T-cell (primary cell): ENCODE results near the gene NKAIN2. TPM values are rescaled to one million over a fixed set of nuclear protein-coding genes. Genes with fewer than 3 reads are reported as not detected.

Experiments
- ATAC-seq, 4 experiments: fragments of 200-7000 bp in 3 of 4; fragments of 150-1000 bp in 1 of 4; cut with Tn5 transposase; replicated peaks in 1 of 4; 1 replicate in 3 of 4; 2 replicates in 1 of 4; pipeline ENCODE4 v1.10.0; 2021; ENCODE audit warnings: moderate library complexity in 3 of 4, mild to moderate bottlenecking in 2 of 4, moderate number of reproducible peaks in 1 of 4
- CTCF ChIA-PET, 2 donors: fragments of 300-600 bp; sonication (Branson Sonifier 250); formaldehyde crosslinking; loops; one replicate each; lab custom pipeline; 2022; ENCODE audit warnings: antibody characterized with exemption in 2 of 2; lab: Charles Lee
- POLR2A ChIA-PET, 2 donors: fragments of 300-600 bp; sonication (Branson Sonifier 250); formaldehyde crosslinking; loops; one replicate each; lab custom pipeline; 2022; ENCODE audit warnings: antibody characterized with exemption in 2 of 2; lab: Charles Lee
- DNase-seq, 35 experiments: peaks; one replicate each; pipeline versions ENCODE4 v3.0.0 to v3.0.0-alpha.2; 2013 to 2023
- H3K27ac ChIP-seq: one replicate; pipeline ENCODE4 v1.5.1; 2013; ENCODE audit warnings: low read length
- H3K27me3 ChIP-seq, 2 experiments: replicated peaks in 1 of 2; 1 replicate in 1 of 2; 2 replicates in 1 of 2; pipeline versions ENCODE4 v1.6.1 to v1.7.0; 2013; ENCODE audit warnings: low read length in 1 of 2, mixed read lengths in 1 of 2; ENCODE audit not compliant: control insufficient read depth in 2 of 2, insufficient read depth in 2 of 2; ENCODE audit errors: extremely low read depth in 1 of 2
- H3K36me3 ChIP-seq, 2 donors: 1 replicate in 1 of 2; 2 replicates in 1 of 2; pipeline versions ENCODE4 v1.6.1 to v1.7.0; 2013; ENCODE audit warnings: low read length in 1 of 2; ENCODE audit not compliant: control insufficient read depth in 2 of 2, insufficient read depth in 1 of 2; ENCODE audit errors: extremely low read depth in 1 of 2
- H3K4me1 ChIP-seq, 2 experiments: 1 replicate in 1 of 2; 2 replicates in 1 of 2; pipeline versions ENCODE4 v1.6.1 to v1.7.0; 2013; ENCODE audit warnings: low read length in 2 of 2, mixed read lengths in 1 of 2; ENCODE audit not compliant: insufficient read depth in 2 of 2, control insufficient read depth in 1 of 2; ENCODE audit errors: extremely low read depth in 1 of 2
- H3K4me3 ChIP-seq, 2 donors: 1 replicate in 1 of 2; 2 replicates in 1 of 2; pipeline versions ENCODE4 v1.5.1 to v1.7.0; 2013; ENCODE audit warnings: mild to moderate bottlenecking in 2 of 2, low read length in 1 of 2, moderate library complexity in 1 of 2; ENCODE audit not compliant: control insufficient read depth in 1 of 2; ENCODE audit errors: extremely low read depth in 1 of 2
- H3K9me3 ChIP-seq: 2 replicates; pipeline ENCODE4 v1.7.0; 2013
- H3K27ac Mint-ChIP-seq, 2 donors: one replicate each; pipeline ENCODE4 v1.8.0; 2020 to 2021; ENCODE audit warnings: mild to moderate bottlenecking in 2 of 2, mixed read lengths in 2 of 2
- H3K27me3 Mint-ChIP-seq, 2 donors: one replicate each; pipeline ENCODE4 v1.8.0; 2021 to 2022; ENCODE audit warnings: mixed read lengths in 2 of 2
- H3K36me3 Mint-ChIP-seq: one replicate; pipeline ENCODE4 v1.8.0; 2021; ENCODE audit warnings: mixed read lengths
- H3K4me1 Mint-ChIP-seq, 3 donors: one replicate each; pipeline ENCODE4 v1.8.0; 2020 to 2022; ENCODE audit warnings: mixed read lengths in 3 of 3, mild to moderate bottlenecking in 1 of 3
- H3K4me3 Mint-ChIP-seq, 3 donors: one replicate each; pipeline ENCODE4 v1.8.0; 2020 to 2022; ENCODE audit warnings: mild to moderate bottlenecking in 3 of 3, mixed read lengths in 3 of 3, moderate library complexity in 3 of 3
- H3K9me3 Mint-ChIP-seq, 3 donors: one replicate each; pipeline ENCODE4 v1.8.0; 2020 to 2022; ENCODE audit warnings: mixed read lengths in 3 of 3
- WGBS: methylation state at CpG from one replicate; pipeline ENCODE4 v1.1.5; 2013; ENCODE audit warnings: missing lambda C conversion rate; ENCODE audit not compliant: insufficient coverage; 5-methylcytosine and 5-hydroxymethylcytosine counted together
- total RNA-seq, 35 experiments: library from RNA in 6 of 35; stranded (reverse) in 6 of 35; fragments of 120-200 nt in 1 of 35; gene quantifications; one replicate each; pipeline versions ENCODE4 v1.2.1 to v1.2.4 and lab custom pipeline; 2013 to 2026

NKAIN2 gene
- total RNA-seq, 5 donors from 2014 or later (not counting 1 experiment from before 2014, with no cell fraction given): 0.13 TPM; not detected in 4

GRCh38 chr6:123770247-123770949, 33.3 kb upstream of the NKAIN2 start:
- Histone ChIP-seq H3K27ac (no peak overlapping the region), H3K4me3 (no peak overlapping the region), H3K36me3 (no peaks in the 10 kb centered on the region), H3K4me1 (no peaks in the 10 kb centered on the region), H3K27me3 (no peaks in the 10 kb centered on the region), H3K9me3 (no peaks in the 10 kb centered on the region)
- Mint-ChIP-seq H3K9me3 (peaks cover 0 to 2% (median 0%) of the 10 kb centered on the region in 3 donors), H3K27me3 (no peaks in the 10 kb centered on the region), H3K4me1 (no peaks in the 10 kb centered on the region), H3K27ac (no peak overlapping the region), H3K36me3 (no peaks in the 10 kb centered on the region), H3K4me3 (no peak overlapping the region)
- no CpG with 5 or more reads among the region's 3 CpGs for WGBS
- POLR2A ChIA-PET: no interaction called here
- ATAC-seq: no peak
- DNase-seq: no peak
- CTCF ChIA-PET: no interaction called here

DNA sequence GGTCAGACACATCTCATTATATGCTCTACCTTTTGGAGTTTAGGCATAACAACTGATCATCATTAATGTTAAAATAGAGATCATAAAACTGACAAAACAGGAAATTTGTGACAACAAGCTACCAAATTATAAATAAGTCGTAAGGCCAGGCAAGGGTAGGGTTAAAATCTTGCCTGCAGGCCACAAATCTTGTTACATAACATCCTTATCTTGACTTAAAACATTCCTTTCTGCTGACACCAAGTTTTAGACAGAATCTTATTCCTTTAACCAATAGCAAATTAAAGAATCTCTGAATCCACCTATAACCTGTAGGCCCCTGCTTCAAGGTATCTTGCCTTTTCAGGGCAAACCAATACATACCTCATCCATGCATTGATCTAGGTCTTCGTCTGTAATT, 32.5 kb upstream of the NKAIN2 start:
- H3K36me3 ChIP-seq: no peaks in the 10 kb centered on the region
- Mint-ChIP-seq H3K9me3 (peaks cover 0 to 2% (median 0%) of the 10 kb centered on the region in 3 donors), H3K4me1 (no peaks in the 10 kb centered on the region), H3K27ac (no peak overlapping the region), H3K36me3 (no peaks in the 10 kb centered on the region), H3K27me3 (no peaks in the 10 kb centered on the region), H3K4me3 (no peak overlapping the region)
- no peak for ATAC-seq
- WGBS: 75% methylated on average over 1 of the region's 2 CpGs
- H3K4me3 ChIP-seq: no peak overlapping the region
- no peaks in the 10 kb centered on the region for H3K27me3 ChIP-seq
- no peak for DNase-seq
- H3K27ac ChIP-seq: no peak overlapping the region
- H3K4me1 ChIP-seq: no peaks in the 10 kb centered on the region
- POLR2A ChIA-PET: no interaction called here
- H3K9me3 ChIP-seq: no peaks in the 10 kb centered on the region
- CTCF ChIA-PET: no interaction called here

- Mint-ChIP-seq H3K27ac (no peak overlapping the region), H3K9me3 (no peaks in the 10 kb centered on the region), H3K4me3 (no peak overlapping the region), H3K36me3 (no peaks in the 10 kb centered on the region), H3K4me1 (no peaks in the 10 kb centered on the region), H3K27me3 (no peaks in the 10 kb centered on the region)
- ATAC-seq: no peak
- Histone ChIP-seq H3K36me3 (no peaks in the 10 kb centered on the region), H3K9me3 (no peaks in the 10 kb centered on the region), H3K4me1 (no peaks in the 10 kb centered on the region), H3K4me3 (no peak overlapping the region), H3K27ac (no peak overlapping the region), H3K27me3 (no peaks in the 10 kb centered on the region)
- WGBS: no CpG with 5 or more reads among the region's 3 CpGs
- ChIA-PET POLR2A (no interaction called here), CTCF (no interaction called here)
- no peak for DNase-seq
These were observed 26.1 kb upstream of the NKAIN2 start for GRCh38 chr6:123777563-123777962.

DNA sequence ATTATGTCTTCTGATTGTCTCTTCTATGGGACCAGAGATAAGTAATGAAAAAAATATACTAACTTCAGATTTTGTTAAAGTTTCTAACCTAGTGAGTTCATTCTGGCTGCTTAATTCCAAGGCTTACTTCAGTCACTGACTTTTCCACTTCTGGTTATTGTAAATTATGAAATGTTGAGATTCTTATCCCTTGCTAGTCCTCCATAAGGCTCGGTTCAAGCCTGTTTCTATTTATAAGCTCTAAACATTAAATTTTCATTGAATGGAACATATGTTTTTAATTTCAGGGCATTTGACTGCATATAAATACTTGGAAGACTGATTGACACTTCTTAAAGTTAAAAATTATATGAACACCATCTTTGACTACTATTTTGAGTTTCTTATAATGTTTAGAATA, 23.6 kb upstream of the NKAIN2 start:
- Histone ChIP-seq H3K4me1 (no peaks in the 10 kb centered on the region), H3K36me3 (no peaks in the 10 kb centered on the region), H3K27ac (no peak overlapping the region), H3K27me3 (no peaks in the 10 kb centered on the region), H3K4me3 (no peak overlapping the region), H3K9me3 (no peaks in the 10 kb centered on the region)
- DNase-seq (no peak), ATAC-seq (no peak)
- Mint-ChIP-seq H3K4me1 (no peaks in the 10 kb centered on the region), H3K36me3 (no peaks in the 10 kb centered on the region), H3K4me3 (no peak overlapping the region), H3K9me3 (no peaks in the 10 kb centered on the region), H3K27me3 (no peaks in the 10 kb centered on the region), H3K27ac (no peak overlapping the region)
- POLR2A ChIA-PET: no interaction called here
- CTCF ChIA-PET: no interaction called here
- WGBS: no CpG with 5 or more reads among the region's 1 CpG

- Mint-ChIP-seq H3K27ac (no peak overlapping the region), H3K4me3 (no peak overlapping the region), H3K9me3 (peaks cover 0 to 4% (median 0%) of the 10 kb centered on the region in 3 donors), H3K36me3 (no peaks in the 10 kb centered on the region), H3K27me3 (no peaks in the 10 kb centered on the region), H3K4me1 (peaks cover 0 to 2% (median 0%) of the 10 kb centered on the region in 3 donors)
- ATAC-seq: no peak
- no peaks in the 10 kb centered on the region for H3K36me3 ChIP-seq
- H3K4me1 ChIP-seq: no peaks in the 10 kb centered on the region
- no peaks in the 10 kb centered on the region for H3K9me3 ChIP-seq
- no peak overlapping the region for H3K4me3 ChIP-seq
- CTCF ChIA-PET: interaction anchor here in 1 of 2 donors (0.5 kb wide), 1 partner anchor 11 kb away, joined by 4 read pairs; no protein-coding TSS in a partner anchor
- 71% methylated on average over 1 of the region's 2 CpGs for WGBS
- POLR2A ChIA-PET: no interaction called here
- H3K27me3 ChIP-seq: no peaks in the 10 kb centered on the region
- no peak overlapping the region for H3K27ac ChIP-seq
- DNase-seq: no peak
These were observed 19.3 kb upstream of the NKAIN2 start for GRCh38 chr6:123784330-123784729.

DNA sequence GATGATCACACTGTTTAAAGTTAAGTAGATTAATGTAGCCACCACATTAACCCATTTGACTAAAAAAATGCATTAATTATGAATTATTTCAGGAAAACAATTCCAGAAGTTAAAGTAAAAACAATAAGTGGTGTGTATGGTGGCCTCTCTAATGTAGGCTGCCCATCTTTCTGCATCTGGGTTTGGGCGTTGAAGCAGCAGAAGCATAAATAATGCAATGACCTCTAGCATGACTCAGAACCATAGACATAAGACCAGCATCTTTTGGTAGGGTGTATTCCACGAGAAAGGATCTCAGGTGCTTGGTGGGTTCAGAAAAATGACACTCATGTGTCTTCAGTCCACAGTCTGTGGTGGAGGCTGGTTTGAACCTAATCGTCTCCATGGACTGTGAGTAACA, 18.6 kb upstream of the NKAIN2 start:
- no peaks in the 10 kb centered on the region for H3K27me3 ChIP-seq
- WGBS: 45% methylated on average over 2 of the region's 3 CpGs
- Mint-ChIP-seq H3K4me3 (no peak overlapping the region), H3K9me3 (peaks cover 0 to 4% (median 0%) of the 10 kb centered on the region in 3 donors), H3K27ac (no peak overlapping the region), H3K4me1 (peaks cover 0 to 2% (median 0%) of the 10 kb centered on the region in 3 donors), H3K27me3 (no peaks in the 10 kb centered on the region), H3K36me3 (no peaks in the 10 kb centered on the region)
- CTCF ChIA-PET: no interaction called here
- no peaks in the 10 kb centered on the region for H3K4me1 ChIP-seq
- H3K9me3 ChIP-seq: no peaks in the 10 kb centered on the region
- DNase-seq (no peak), ATAC-seq (no peak)
- no peaks in the 10 kb centered on the region for H3K36me3 ChIP-seq
- no peak overlapping the region for H3K4me3 ChIP-seq
- POLR2A ChIA-PET: no interaction called here
- no peak overlapping the region for H3K27ac ChIP-seq
